ENCODE measurements around the gene FZD10. TPM values are rescaled to one million over a fixed set of nuclear protein-coding genes. Genes with fewer than 3 reads are reported as not detected.

FZD10 gene
- total RNA-seq, 2 donors from 2014 or later: under 0.01 to 0.52 TPM

- intact Hi-C loops (cut with DNase I): no loop called here
- peak; percentile 33 for ATAC-seq
- Histone ChIP-seq H3K36me3 (replicated peaks in 1 of 2; ENCODE audit: insufficient read depth in 1 of 2, low read depth in 2 of 2) (no peaks in the 10 kb centered on the region), H3K4me3 (no peak overlapping the region), H3K9me3 (no peaks in the 10 kb centered on the region), H3K27me3 (peaks cover 0 to 6% of the 10 kb centered on the region in 2 donors), H3K4me1 (peaks cover 14% of the 10 kb centered on the region), H3K27ac (no peak overlapping the region)
- 1 to 4% methylated on average over 33 to 77 of the region's 87 CpGs for WGBS, 2 donors
- DNase-seq: peak; percentile 22 to 37 (median 34)
- no peak for TF ChIP-seq CTCF (IDR thresholded peaks at IDR 0.05)
- TF ChIP-seq POLR2A (IDR thresholded peaks at IDR 0.05): no peak
Observed at GRCh38 chr12:130161261-130162243, 712 bp upstream of the FZD10 start.

- Histone ChIP-seq H3K36me3 (replicated peaks in 1 of 2; ENCODE audit: insufficient read depth in 1 of 2, low read depth in 2 of 2) (no peaks in the 10 kb centered on the region), H3K4me1 (peaks cover 14% of the 10 kb centered on the region), H3K27ac (no peak overlapping the region), H3K27me3 (peaks cover 0 to 3% of the 10 kb centered on the region in 2 donors), H3K4me3 (no peak overlapping the region), H3K9me3 (no peaks in the 10 kb centered on the region)
- DNase-seq (no peak), ATAC-seq (no peak)
- no peak for TF ChIP-seq CTCF (IDR thresholded peaks at IDR 0.05)
- no peak for TF ChIP-seq POLR2A (IDR thresholded peaks at IDR 0.05)
- 0 to 2% methylated on average over 4 to 77 of the region's 78 CpGs for WGBS, 2 donors
- intact Hi-C loops (cut with DNase I): no loop called here
Observed at GRCh38 chr12:130162745-130163460, 639 bp downstream of the FZD10 start.

- Histone ChIP-seq H3K4me3 (no peak overlapping the region), H3K27ac (no peak overlapping the region), H3K36me3 (replicated peaks in 1 of 2; ENCODE audit: insufficient read depth in 1 of 2, low read depth in 2 of 2) (no peaks in the 10 kb centered on the region), H3K27me3 (peaks cover 0 to 3% of the 10 kb centered on the region in 2 donors), H3K4me1 (peaks cover 14% of the 10 kb centered on the region), H3K9me3 (no peaks in the 10 kb centered on the region)
- ATAC-seq (no peak), DNase-seq (no peak)
- WGBS, 2 donors: 13 to 27% methylated on average over 31 to 59 of the region's 71 CpGs
- TF ChIP-seq POLR2A (IDR thresholded peaks at IDR 0.05): no peak
- TF ChIP-seq CTCF (IDR thresholded peaks at IDR 0.05): no peak
- intact Hi-C loops (cut with DNase I): no loop called here
Observed at GRCh38 chr12:130163461-130164215, 1.4 kb downstream of the FZD10 start.

- peaks cover 14% of the 10 kb centered on the region for H3K4me1 ChIP-seq
- TF ChIP-seq CTCF (IDR thresholded peaks at IDR 0.05) (no peak), POLR2A (IDR thresholded peaks at IDR 0.05) (no peak)
- WGBS, 2 donors: 34 to 55% methylated on average over 18 of the region's 18 CpGs
- DNase-seq: no peak
- intact Hi-C loops (cut with DNase I): no loop called here
- H3K27me3 ChIP-seq: peaks cover 0 to 3% of the 10 kb centered on the region in 2 donors
- H3K4me3 ChIP-seq: no peak overlapping the region
- H3K27ac ChIP-seq: no peak overlapping the region
- no peak for ATAC-seq
- no peaks in the 10 kb centered on the region for H3K36me3 ChIP-seq (replicated peaks in 1 of 2; ENCODE audit: insufficient read depth in 1 of 2, low read depth in 2 of 2)
- no peaks in the 10 kb centered on the region for H3K9me3 ChIP-seq
Observed at GRCh38 chr12:130164216-130164542, 1.9 kb downstream of the FZD10 start.

Data from body of pancreas (tissue), 4 donors.